ENCODE results near the gene ZNF263. TPM values are rescaled to one million over a fixed set of nuclear protein-coding genes. Genes with fewer than 3 reads are reported as not detected.

The ZNF263 gene
- total and polyA plus RNA-seq, 2 donors (not counting 1 experiment from before 2014, with no cell fraction given): 24.7 to 46.0 TPM

DNA sequence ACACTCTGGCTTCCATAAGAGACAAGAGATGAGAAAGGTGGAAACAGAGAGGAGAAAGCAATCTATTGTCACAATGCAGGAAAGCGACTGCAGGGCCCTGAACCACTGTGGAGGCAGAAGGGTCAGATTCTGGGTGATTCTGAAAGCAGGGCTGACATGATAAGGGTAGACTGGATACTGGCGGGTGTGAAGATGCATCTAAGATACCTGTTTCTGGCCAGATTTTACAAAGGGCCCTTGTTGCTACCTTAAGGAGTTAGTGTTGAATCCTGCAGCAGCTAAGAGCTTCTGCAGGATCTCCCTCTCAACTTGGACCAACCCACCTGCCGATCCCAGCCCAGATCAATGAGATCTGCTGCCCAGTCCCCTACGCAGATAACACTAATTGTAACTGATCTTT is 20.8 kb upstream of the ZNF263 start:
- peak overlapping the region in 1 of 2 donors; percentile 86 for H3K27ac ChIP-seq (ENCODE audit: low read length in 2 of 2)

More for the DNA sequence above, 20.8 kb upstream of the ZNF263 start:
- H3K36me3 ChIP-seq (replicated peaks in 1 of 2; ENCODE audit: control extremely low read depth in 1 of 2, control insufficient read depth in 1 of 2, extremely low read depth in 1 of 2, insufficient read depth in 2 of 2, low read length in 1 of 2): peaks cover 0 to 13% of the 10 kb centered on the region in 2 experiments
- H3K9me3 ChIP-seq (ENCODE audit: control extremely low read depth in 1 of 3, control insufficient read depth in 2 of 3, insufficient read depth in 1 of 3, low read length in 2 of 3): peaks cover 2 to 10% (median 2%) of the 10 kb centered on the region in 3 donors
- intact Hi-C loops (cut with micrococcal nuclease): loop anchor here (10.0 kb wide), 2 partner anchors 108 to 1352 kb away; partner anchors contain the start of gene UBALD1
- H3K4me3 ChIP-seq (ENCODE audit: control extremely low read depth in 1 of 5, extremely low read depth in 1 of 5, insufficient read depth in 1 of 5, low read depth in 2 of 5, low read length in 4 of 5): no peak overlapping the region
- peaks cover 28% of the 10 kb centered on the region for H3K4me1 Mint-ChIP-seq
- DNase-seq (no peak), ATAC-seq (ENCODE audit: low read depth) (no peak)
- H3K4me2 ChIP-seq (replicated peaks; ENCODE audit: low read depth, low read length, poor library complexity, severe bottlenecking): no peak overlapping the region
- peaks cover 9 to 18% of the 10 kb centered on the region in 2 donors for H3K4me1 ChIP-seq (ENCODE audit: control insufficient read depth in 2 of 2, insufficient read depth in 2 of 2, low read length in 2 of 2)
- H3K27ac Mint-ChIP-seq: peak overlapping the region; percentile 82
- H3K27me3 Mint-ChIP-seq: peaks cover 10% of the 10 kb centered on the region
- H3K27me3 ChIP-seq (replicated peaks in 1 of 4; ENCODE audit: control extremely low read depth in 1 of 4, control insufficient read depth in 3 of 4, insufficient read depth in 4 of 4, low read length in 3 of 4): peaks cover 0 to 5% (median 2%) of the 10 kb centered on the region in 4 experiments
- no peak overlapping the region for H2AFZ ChIP-seq (ENCODE audit: insufficient read depth, low read depth, low read length, poor library complexity, severe bottlenecking)
- WGBS (ENCODE audit: insufficient coverage): 100% methylated on average over 2 of the region's 4 CpGs
- TF ChIP-seq CTCF (IDR thresholded peaks at IDR 0.05): no peak
- no peak for TF ChIP-seq EZH2 (IDR thresholded peaks at IDR 0.05; ENCODE audit: borderline replicate concordance, insufficient read depth, low read depth, low read length, poor library complexity, severe bottlenecking)
- H3K4me3 Mint-ChIP-seq: peak overlapping the region; percentile 72
- peaks cover 11% of the 10 kb centered on the region for H4K20me1 ChIP-seq (ENCODE audit: control insufficient read depth, insufficient read depth, low read length, poor library complexity, severe bottlenecking)
- H3K9me3 Mint-ChIP-seq (ENCODE audit: insufficient read depth): no peaks in the 10 kb centered on the region
- H3K9ac ChIP-seq (ENCODE audit: low read length): no peak overlapping the region
- CTCF ChIA-PET: interaction anchor here (1.6 kb wide), 1 partner anchor 21 kb away, joined by 3 read pairs; the partner anchor contains the start of gene ZNF263
- POLR2A ChIA-PET: no interaction called here
- H3K79me2 ChIP-seq (ENCODE audit: control insufficient read depth, insufficient read depth, low read length): peaks cover 23% of the 10 kb centered on the region
